CD4-positive, alpha-beta T cell treated with Interleukin-12 subunit alpha and Interleukin-12 subunit beta, for 1 hour (primary cell): Measurements from ENCODE around the gene PARS2.
A peak's percentile ranks its signal among the peaks of the same experiment; 100 is the strongest.

ENCODE experiments used
- DNase-seq: peaks from one replicate; pipeline ENCODE4 v3.0.0-alpha.2; 2020

PARS2 gene

GRCh38 chr1:54716299-54717047, 47.9 kb downstream of the PARS2 start:
- DNase-seq = no peak

GRCh38 chr1:54715493-54716298, 48.6 kb downstream of the PARS2 start, which contains the start of gene TTC4:
Gene TTC4 (plus strand): TSS chr1:54715861. CDS start chr1:54715909, 48 bp downstream.
- DNase-seq = peak; percentile 87

GRCh38 chr1:54714881-54715492, 49.3 kb downstream of the PARS2 start:
- DNase-seq = no peak

- no peak for DNase-seq
These were observed 52.8 kb downstream of the PARS2 start for GRCh38 chr1:54711536-54711935.

GRCh38 chr1:54710841-54711240, 53.5 kb downstream of the PARS2 start:
- no peak for DNase-seq

GRCh38 chr1:54710434-54710833, 53.9 kb downstream of the PARS2 start:
- DNase-seq = no peak

GRCh38 chr1:54709547-54710292, 54.6 kb downstream of the PARS2 start:
- DNase-seq = no peak

- DNase-seq = no peak
These were observed 55.9 kb downstream of the PARS2 start for GRCh38 chr1:54708385-54708784.
